Activated CD8-positive, alpha-beta memory T cell treated with anti-CD3 and anti-CD28 coated beads for 48 hours (primary cell): Measurements from ENCODE around the gene ZFAND2B.
A peak's percentile ranks its signal among the peaks of the same experiment; 100 is the strongest.

ENCODE experiments used
- DNase-seq, 3 experiments: peaks; one replicate each; pipeline ENCODE4 v3.0.0-alpha.2; 2020; ENCODE audit warnings: low read depth in 2 of 3, low spot score in 2 of 3

Gene ZFAND2B

GRCh38 chr2:219204425-219205164 is 2.0 kb upstream of the ZFAND2B start:
- no peak for DNase-seq

DNA sequence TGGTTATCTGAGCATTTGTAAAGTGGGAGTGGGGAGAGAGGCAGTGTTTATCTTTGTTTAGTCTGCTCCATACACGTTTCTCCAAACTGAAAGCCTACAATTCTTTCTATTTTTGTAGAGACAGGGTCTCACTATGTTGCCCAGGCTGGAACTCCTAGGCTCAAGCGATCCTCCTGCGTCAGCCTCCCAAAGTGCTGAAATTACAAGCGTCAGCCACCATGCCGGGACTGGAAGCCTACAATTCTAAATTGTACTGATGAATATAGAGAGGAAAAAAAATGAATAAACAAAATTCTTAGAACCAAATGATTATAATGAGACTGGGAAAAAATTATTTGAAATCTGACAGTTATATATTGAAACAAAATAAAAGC is 1.4 kb upstream of the ZFAND2B start:
- DNase-seq = no peak

- no peak for DNase-seq
Observed at GRCh38 chr2:219205981-219206327, 628 bp upstream of the ZFAND2B start.

DNA sequence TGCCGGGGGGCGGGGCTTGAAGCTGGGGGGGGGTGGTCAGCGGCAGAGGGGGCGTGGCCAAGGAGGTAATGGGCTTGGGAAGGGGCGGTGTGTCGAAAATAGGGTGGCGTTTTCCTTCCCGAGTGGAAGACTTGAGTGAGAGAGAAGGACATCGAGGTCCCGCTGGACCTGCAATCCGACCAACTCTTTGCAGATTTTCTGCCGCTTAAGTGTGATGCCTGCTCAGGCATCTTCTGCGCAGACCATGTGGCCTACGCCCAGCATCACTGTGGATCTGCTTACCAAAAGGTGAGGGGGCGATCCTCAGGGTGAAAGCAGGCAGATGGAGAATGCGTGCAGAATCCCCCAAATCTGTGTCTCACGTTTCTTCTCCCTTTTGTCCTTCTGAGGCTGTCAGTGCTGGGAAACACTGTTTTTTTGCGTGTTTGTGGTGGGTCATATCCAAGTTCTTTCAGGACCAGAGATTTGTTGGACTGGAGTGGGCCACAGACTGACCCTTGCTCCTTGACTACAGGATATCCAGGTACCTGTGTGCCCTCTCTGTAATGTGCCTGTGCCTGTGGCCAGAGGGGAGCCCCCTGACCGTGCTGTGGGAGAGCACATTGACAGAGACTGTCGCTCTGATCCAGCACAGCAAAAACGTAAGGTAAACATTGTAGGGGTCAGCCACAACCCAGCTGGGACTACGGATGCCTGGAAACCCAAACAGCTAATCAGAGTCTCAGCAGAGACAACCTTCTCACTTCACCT is 727 bp downstream of the ZFAND2B start:
- no peak for DNase-seq

GRCh38 chr2:219207884-219208740 is 1.5 kb downstream of the ZFAND2B start:
- no peak for DNase-seq

GRCh38 chr2:219209236-219210195 is 2.9 kb downstream of the ZFAND2B start:
- no peak for DNase-seq

DNA sequence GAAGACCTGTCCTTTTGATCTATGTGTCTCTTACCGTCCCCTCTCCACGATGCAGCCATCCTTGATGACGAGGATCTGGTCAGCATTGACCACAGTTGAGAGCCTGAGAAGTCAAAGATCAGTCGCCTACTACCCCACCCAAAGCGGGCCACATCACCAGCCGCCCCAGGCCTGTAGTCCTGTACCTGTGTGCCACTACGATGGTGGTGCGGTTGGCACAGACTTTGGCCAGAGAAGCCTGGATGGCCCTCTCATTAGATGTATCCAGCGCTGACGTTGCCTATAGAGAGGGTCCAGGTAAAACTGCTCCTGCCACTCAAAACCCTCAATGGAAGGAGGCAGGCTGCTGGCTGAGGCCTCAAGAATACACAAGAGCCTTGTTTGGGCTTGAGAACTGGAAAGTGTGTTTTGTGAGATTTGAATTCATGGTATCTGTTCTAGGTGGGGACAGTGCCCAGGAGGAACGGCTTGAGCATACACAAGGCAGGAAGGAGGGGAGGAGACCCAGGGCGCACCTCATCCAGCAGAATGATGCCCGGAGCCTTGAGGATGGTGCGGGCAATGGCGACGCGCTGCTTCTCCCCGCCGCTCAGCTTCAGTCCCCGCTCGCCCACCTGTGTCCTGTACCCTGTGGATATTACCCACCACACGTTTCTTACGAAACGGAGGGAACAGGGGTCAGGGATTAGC is 3.8 kb downstream of the ZFAND2B start:
- DNase-seq = no peak

DNA sequence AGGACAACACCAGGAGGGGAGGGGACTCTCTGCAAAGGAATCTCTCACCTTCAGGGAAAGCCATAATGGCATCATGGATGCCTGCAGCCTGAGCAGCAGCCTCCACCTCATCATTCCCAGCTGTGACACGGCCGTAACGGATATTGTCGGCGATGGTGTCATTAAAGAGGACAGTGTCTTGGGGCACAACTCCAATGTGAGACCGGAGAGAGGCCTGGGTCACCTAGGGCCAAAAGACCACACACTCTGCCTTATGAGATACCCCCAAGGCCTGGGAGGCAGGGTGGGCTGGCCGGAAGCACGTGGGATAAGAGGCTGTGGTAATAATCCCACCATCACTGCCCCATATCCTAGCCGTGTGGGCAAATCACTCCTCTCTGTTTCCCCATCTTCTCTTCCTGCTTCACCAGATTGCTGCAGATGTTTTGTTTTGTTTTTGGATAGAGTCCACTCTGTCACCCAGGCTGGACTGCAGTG is 4.3 kb downstream of the ZFAND2B start:
- DNase-seq = no peak

DNA sequence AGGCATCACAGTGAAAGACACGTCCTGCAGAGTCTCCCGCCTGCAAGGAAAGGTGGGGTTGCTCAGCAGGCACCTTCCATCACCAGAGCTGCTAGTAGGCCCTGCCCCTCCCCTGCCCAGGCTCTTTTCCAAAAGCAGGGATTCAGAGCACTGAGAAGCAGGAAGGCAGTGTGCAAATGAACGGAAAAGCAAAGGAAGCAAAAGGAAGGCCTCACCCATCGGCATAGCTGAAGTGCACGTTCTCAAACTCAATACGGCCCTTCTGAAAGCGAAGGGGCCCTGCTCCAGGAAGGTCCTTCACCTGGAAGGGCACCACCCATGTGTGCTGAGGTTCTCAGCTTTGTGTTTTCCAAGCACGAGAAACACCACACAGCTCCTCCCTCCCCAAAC is 6.4 kb downstream of the ZFAND2B start:
- DNase-seq = no peak

DNA sequence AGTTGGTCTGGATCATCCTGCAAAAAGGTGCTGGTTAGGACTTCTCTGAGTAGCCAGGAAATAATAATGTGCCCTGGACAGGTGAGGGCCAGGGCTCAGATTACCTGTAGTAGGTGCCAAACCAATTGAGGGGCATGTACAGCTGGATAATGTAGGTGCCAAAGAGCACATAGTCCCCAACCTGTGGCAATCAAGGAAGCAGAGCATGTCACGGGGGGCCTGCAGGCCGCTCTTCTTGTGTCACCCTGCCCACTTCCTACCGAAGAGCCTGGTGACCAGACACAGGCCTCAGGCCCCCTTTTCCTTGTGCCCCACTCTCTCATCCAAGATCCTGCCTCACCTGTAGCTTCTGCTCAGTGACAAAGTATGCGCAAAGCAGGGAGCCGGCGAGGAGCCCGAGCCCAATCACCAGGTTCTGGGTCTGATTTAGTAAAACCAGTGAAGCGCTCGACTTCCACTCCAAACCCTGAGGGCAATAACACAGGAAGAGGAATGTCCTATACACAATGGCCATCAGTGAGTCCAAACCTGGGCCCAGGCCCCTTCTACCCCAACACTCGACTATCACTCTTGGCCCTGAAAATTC is 7.0 kb downstream of the ZFAND2B start:
- DNase-seq = no peak

DNA sequence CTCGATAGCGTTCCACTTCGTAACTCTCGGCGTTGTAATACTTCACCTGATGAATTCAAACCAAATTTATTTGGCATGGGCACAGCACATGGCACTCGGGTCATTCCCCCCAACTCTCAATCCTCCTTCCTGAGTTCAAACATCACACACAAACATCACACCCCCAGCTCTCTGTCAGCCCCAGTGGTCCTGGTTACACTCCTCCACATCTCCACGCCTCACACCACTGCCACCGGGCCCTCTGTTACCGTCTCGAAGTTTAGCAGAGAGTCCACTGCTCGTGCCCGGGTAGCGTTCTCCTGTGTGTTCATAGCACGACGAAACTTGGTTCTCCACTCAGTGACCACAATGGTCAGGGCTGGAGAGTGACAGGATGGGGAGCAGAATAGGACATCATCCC is 7.6 kb downstream of the ZFAND2B start:
- no peak for DNase-seq

DNA sequence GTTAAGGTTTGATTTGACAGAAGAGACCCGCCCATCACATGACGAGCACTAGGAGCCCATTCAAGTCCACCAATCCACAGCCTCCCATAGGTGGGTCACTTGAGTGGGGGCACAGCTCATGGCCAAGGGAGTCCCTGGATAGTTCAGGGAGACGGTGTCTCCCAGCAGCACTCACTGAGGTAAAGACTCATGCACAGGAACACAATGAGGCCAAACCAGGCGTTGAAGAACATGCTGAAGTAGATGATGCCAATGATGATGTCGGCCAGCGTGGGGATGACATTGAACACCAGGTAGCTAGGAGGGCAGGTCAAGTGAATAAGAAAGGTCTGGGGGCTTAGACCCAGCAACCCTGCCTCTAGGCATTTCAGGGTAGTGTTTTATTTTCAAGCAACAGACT is 8.2 kb downstream of the ZFAND2B start:
- no peak for DNase-seq

- DNase-seq = no peak
Observed at GRCh38 chr2:219215871-219216534, 9.4 kb downstream of the ZFAND2B start.

DNA sequence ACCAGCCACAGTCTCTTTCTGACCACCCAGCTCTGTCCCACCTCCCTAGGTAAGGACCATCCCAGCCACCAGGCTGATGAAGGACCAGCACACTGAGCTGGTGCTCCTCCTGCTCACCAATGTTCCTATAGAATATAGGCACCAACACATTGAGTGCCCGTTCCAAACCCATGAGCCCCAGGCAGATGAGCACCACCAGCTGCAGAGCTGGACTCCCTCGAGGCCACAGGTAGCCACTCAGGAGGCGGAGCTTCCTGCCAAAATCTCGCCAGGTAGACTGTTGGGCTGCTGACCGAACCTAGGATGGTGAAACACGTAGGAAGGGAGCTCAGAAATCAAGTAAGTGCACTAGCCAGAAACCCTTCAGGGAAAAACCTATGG is 9.9 kb downstream of the ZFAND2B start:
- DNase-seq = no peak

DNA sequence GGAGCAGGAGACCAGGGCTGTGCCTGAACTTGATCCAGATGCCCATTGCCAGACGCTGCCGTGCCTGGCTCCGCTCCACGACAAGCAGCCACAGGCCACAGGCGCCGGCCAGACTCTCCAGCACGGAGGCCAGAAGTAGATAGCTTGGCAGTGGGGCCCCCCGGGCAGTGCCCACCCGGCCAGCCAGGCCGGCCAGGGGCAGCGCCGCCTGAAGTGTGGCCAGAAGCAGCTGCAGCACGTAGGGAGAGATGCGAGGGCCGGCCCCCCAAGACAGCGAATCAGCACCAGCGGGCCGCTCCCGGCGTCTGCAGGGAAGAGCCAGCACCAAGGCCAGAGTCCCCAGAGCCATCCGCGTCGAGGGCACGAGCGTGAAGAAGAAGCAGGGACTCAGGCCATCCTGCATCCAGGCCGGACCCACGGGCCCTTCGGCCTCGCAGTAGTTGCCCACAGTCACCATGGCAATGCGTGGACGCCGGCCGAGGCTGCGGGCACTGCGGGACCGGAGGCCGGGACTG is 11.7 kb downstream of the ZFAND2B start:
- no peak for DNase-seq

DNA sequence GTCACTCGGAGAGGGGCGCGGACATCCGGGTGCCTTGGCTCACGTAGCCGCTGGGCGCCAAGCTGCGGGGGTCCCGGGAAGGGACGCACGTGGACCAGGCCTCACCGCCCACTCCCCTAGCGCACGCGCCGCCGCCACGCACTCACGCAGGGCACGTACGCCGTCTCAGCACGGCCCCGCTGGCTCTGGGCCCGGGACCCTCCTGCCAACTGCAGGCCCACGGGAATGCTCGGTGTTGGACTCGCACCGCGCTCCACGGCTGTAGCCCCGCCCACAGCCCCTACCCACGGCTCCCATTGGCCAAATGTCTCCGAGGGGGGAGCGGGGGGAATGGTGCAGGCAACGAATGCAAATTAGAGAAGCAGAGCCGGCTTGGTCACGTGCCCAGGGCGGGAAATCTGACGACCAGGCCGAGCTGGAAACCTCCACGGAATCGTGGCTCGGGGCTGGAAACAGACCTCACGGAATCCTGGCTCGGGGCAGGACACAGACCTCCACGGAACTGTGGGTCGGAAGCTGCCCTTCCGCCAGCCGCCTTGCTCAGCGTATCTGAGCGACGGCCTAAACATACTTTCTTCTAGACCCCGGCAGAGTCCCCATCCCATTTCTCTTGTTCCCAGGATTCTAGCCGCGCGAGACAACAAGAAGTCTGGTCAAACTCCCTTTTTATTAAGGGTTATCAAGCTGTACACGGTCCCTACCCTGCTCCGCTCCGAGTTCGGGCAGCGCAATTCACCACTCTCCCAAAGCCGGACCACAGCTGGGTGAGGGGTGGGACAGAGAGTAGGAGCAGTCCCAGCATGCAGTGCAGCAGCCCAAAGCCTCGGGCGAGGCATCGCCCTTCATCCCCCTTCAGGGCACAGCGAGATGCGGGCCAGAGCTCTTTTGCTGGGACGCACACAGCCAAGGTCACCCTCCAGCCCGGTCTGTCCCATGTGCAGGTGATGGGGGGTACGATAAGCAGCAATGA is 12.4 kb downstream of the ZFAND2B start, which contains the start of gene ABCB6:
ABCB6 (minus strand) TSS at position 227 of the 970 bp plus-strand sequence. CDS start 285 bp downstream, outside the sequence.
- DNase-seq = peak; percentile 62 to 77 (median 72)

DNA sequence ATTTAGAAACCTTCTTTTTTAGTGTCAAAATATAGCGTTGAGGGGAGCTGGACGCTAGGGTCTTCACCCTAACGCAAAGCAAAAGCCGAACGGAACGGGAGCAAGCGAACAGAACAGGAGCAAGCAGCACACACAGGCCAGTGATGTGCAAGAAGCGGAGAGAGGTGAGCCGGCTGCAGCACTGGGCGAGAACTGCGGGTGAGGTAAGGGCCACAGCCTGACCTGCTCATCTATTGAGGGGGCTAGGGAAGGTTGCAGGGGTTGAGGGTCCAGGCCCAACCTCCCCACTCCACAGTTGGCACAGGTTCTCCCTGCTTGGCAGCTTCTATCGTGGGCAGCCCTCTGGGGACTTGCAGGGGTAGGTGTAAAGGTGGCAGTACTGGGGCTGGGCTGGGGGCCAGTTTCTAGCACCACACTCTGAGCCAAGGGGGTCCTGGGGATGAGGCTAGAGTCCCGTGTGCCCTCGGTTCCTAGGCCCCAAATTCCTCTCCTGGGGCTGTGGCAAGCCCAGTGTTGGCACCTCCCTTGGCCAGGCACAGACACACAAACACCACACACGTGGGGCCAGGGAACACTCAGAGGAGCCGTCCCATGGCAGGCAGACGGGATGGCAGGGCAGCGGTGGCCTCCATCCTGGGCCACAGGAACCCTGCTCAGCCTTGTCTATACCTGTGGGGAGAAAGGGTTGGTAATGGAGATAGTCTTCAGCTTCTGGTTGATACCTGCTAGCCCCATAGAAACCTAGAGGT is 13.4 kb downstream of the ZFAND2B start:
- DNase-seq = no peak
